Psoas muscle (tissue), 8 donors: ENCODE measurements around the gene SDE2. TPM values are rescaled to one million over a fixed set of nuclear protein-coding genes. Genes with fewer than 3 reads are reported as not detected.

Source experiments
- ATAC-seq, 4 donors: fragments of 200-7000 bp; cut with Tn5 transposase; one replicate each; pipeline ENCODE4 v1.9.1; 2020; ENCODE audit warnings: moderate library complexity in 3 of 4, mild to moderate bottlenecking in 2 of 4
- DNase-seq, 2 donors: peaks; one replicate each; pipeline ENCODE4 v3.0.0-alpha.2; 2020
- H3K27ac ChIP-seq: fragments of 200-600 bp; one replicate; pipeline ENCODE4 v1.8.0; 2022
- H3K27me3 ChIP-seq, 3 donors: fragments of 200-600 bp in 1 of 3; one replicate each; pipeline versions ENCODE4 v1.6.1 to v1.8.0; 2013 to 2022; ENCODE audit warnings: low read length in 2 of 3, mild to moderate bottlenecking in 2 of 3, moderate library complexity in 1 of 3; ENCODE audit not compliant: insufficient read depth in 3 of 3
- H3K36me3 ChIP-seq, 2 donors: fragments of 200-600 bp in 1 of 2; one replicate each; pipeline versions ENCODE4 v1.6.1 to v1.8.0; 2013 to 2022; ENCODE audit warnings: low read depth in 1 of 2, mild to moderate bottlenecking in 1 of 2, moderate library complexity in 1 of 2; ENCODE audit not compliant: insufficient read depth in 1 of 2
- H3K4me1 ChIP-seq: fragments of 200-600 bp; one replicate; pipeline ENCODE4 v1.8.0; 2022
- H3K4me3 ChIP-seq: fragments of 200-600 bp; one replicate; pipeline ENCODE4 v1.8.0; 2022; ENCODE audit warnings: mild to moderate bottlenecking
- H3K9me3 ChIP-seq: fragments of 200-600 bp; one replicate; pipeline ENCODE4 v1.8.0; 2022
- CTCF ChIP-seq: fragments of 200-600 bp; IDR thresholded peaks from one replicate; pipeline ENCODE4 v1.8.0; 2022; ENCODE audit warnings: antibody characterized with exemption
- WGBS, 3 donors: extraction: QIAGEN DNeasy Blood & Tissue Kit; methylation state at CpG; one replicate each; pipeline versions ENCODE4 v1.1.6 to v1.1.7; 2013; 5-methylcytosine and 5-hydroxymethylcytosine counted together
- intact Hi-C, 2 donors: fragments of 100-400 bp; cut with DNase I; formaldehyde crosslinking; loops; one replicate each; pipeline versions ENCODE4 v1.11.0 to v1.14.2; 2022
- polyA plus RNA-seq, 3 donors: library from polyadenylated mRNA; stranded (reverse); fragments of 200-250 nt; gene quantifications; one replicate each; pipeline ENCODE4 v1.2.3, GENCODE V29; 2013
- total RNA-seq, 4 donors: library from RNA; stranded (reverse); fragmentation: NEBNext Ultra II Directional in 2 of 4; extraction: Animal tissue kit (Norgen Biotek cat#: 25700) in 2 of 4; gene quantifications; one replicate each; pipeline versions ENCODE4 v1.2.1 to v1.2.4, GENCODE V29; 2021 to 2023
- donor health status: healthy with polysubstance abuse.
- donor health status: DM: no; HTN: no; CAD: no; lungs with moderate emphysema.
- donor health status: Bipolar disorder and iron deficiency.
- donor health status: healthy.
- donor health status: DM: yes; HTN: yes; CAD: no.
- donor health status: DM: no; HTN: no; CAD: no.
- donor health status: DM: no; HTN: no; CAD: no.
- donor health status: DM: yes; HTN: yes; CAD: no.

SDE2 gene
- total and polyA plus RNA-seq, 7 donors = 8.1 to 27.7 (median 19.5) TPM

- Histone ChIP-seq H3K27me3 (no peaks in the 10 kb centered on the region), H3K4me3 (peak overlapping the region; percentile 81), H3K9me3 (no peaks in the 10 kb centered on the region), H3K36me3 (peaks cover 7 to 64% of the 10 kb centered on the region in 2 donors), H3K4me1 (peaks cover 33% of the 10 kb centered on the region), H3K27ac (no peak overlapping the region)
- ATAC-seq = no peak
- DNase-seq = no peak
- intact Hi-C loops = no loop called here
- 49 to 68% (median 56%) methylated on average over 4 of the region's 4 CpGs for WGBS, 3 donors
- no peak for TF ChIP-seq CTCF
Observed at GRCh38 chr1:225995919-225996864, 3.0 kb downstream of the SDE2 start.

GRCh38 chr1:225990705-225991464 lies 8.3 kb downstream of the SDE2 start:
- DNase-seq (no peak), ATAC-seq (no peak)
- Histone ChIP-seq H3K9me3 (no peaks in the 10 kb centered on the region), H3K4me3 (no peak overlapping the region), H3K27me3 (no peaks in the 10 kb centered on the region), H3K36me3 (peaks cover 22 to 100% of the 10 kb centered on the region in 2 donors), H3K27ac (no peak overlapping the region), H3K4me1 (peaks cover 13% of the 10 kb centered on the region)
- WGBS, 3 donors = 87 to 91% (median 89%) methylated on average over 5 of the region's 5 CpGs
- intact Hi-C loops = no loop called here
- no peak for TF ChIP-seq CTCF

- DNase-seq (no peak), ATAC-seq (peak in 2 of 4 donors; percentile 36 to 67)
- peak overlapping the region; percentile 37 for H3K27ac ChIP-seq
- no peaks in the 10 kb centered on the region for H3K9me3 ChIP-seq
- peak; percentile 75 for TF ChIP-seq CTCF
- 56 to 66% (median 64%) methylated on average over 7 of the region's 7 CpGs for WGBS, 3 donors
- no peaks in the 10 kb centered on the region for H3K27me3 ChIP-seq
- peaks cover 23 to 100% of the 10 kb centered on the region in 2 donors for H3K36me3 ChIP-seq
- peaks cover 11% of the 10 kb centered on the region for H3K4me1 ChIP-seq
- no peak overlapping the region for H3K4me3 ChIP-seq
- intact Hi-C loops = no loop called here
Observed at GRCh38 chr1:225987491-225988316, 11.4 kb downstream of the SDE2 start.

GRCh38 chr1:225981714-225982113 lies 17.4 kb downstream of the SDE2 start:
- no peak overlapping the region for H3K27ac ChIP-seq
- H3K4me1 ChIP-seq = peaks cover 16% of the 10 kb centered on the region
- no peak for TF ChIP-seq CTCF
- 97 to 100% (median 97%) methylated on average over 3 of the region's 3 CpGs for WGBS, 3 donors
- no peaks in the 10 kb centered on the region for H3K27me3 ChIP-seq
- H3K4me3 ChIP-seq = no peak overlapping the region
- H3K9me3 ChIP-seq = no peaks in the 10 kb centered on the region
- DNase-seq = no peak
- H3K36me3 ChIP-seq = peaks cover 6 to 77% of the 10 kb centered on the region in 2 donors
- no peak for ATAC-seq
- intact Hi-C loops = no loop called here
